HG03439 (cell line): Measurements from ENCODE around the gene SORCS1.

Experiments used
- ATAC-seq: cut with Tn5 transposase; IDR thresholded peaks from one replicate; pipeline ENCODE4 v1.9.1; 2021; ENCODE audit warnings: mild to moderate bottlenecking, moderate library complexity; ENCODE audit not compliant: unreplicated experiment

Gene SORCS1

GRCh38 chr10:106618646-106619045, 545.9 kb downstream of the SORCS1 start:
- no peak for ATAC-seq

GRCh38 chr10:106615081-106615480, 549.4 kb downstream of the SORCS1 start:
- no peak for ATAC-seq

GRCh38 chr10:106614293-106614692, 550.2 kb downstream of the SORCS1 start:
- no peak for ATAC-seq

- ATAC-seq, result no peak
Observed at GRCh38 chr10:106612381-106612780, 552.1 kb downstream of the SORCS1 start.

- ATAC-seq, result no peak
Observed at GRCh38 chr10:106609470-106610266, 554.8 kb downstream of the SORCS1 start.

GRCh38 chr10:106608066-106608465, 556.4 kb downstream of the SORCS1 start:
- ATAC-seq, result no peak

GRCh38 chr10:106595281-106595680, 569.2 kb downstream of the SORCS1 start:
- ATAC-seq, result no peak

- no peak for ATAC-seq
Observed at GRCh38 chr10:106593876-106594275, 570.6 kb downstream of the SORCS1 start.

GRCh38 chr10:106592396-106592795, 572.1 kb downstream of the SORCS1 start:
- no peak for ATAC-seq

GRCh38 chr10:106582291-106582690, 582.2 kb downstream of the SORCS1 start:
- no peak for ATAC-seq

- no peak for ATAC-seq
Observed at GRCh38 chr10:106577756-106578155, 586.8 kb downstream of the SORCS1 start.

- ATAC-seq, result no peak
Observed at GRCh38 chr10:106577266-106577665, 587.2 kb downstream of the SORCS1 start.

- no peak for ATAC-seq
Observed at GRCh38 chr10:106576534-106576933, 588.0 kb downstream of the SORCS1 start.

- ATAC-seq, result no peak
Observed at GRCh38 chr10:106573106-106573505, 591.4 kb downstream of the SORCS1 start.

- no peak for ATAC-seq
Observed at GRCh38 chr10:106571192-106571946, 593.1 kb downstream of the SORCS1 start.

GRCh38 chr10:106570268-106570667, 594.2 kb downstream of the SORCS1 start:
- ATAC-seq, result no peak

GRCh38 chr10:106567629-106568028, 596.9 kb downstream of the SORCS1 start:
- ATAC-seq, result no peak

GRCh38 chr10:106566873-106567272, 597.6 kb downstream of the SORCS1 start:
- ATAC-seq, result no peak

- ATAC-seq, result no peak
Observed at GRCh38 chr10:106565546-106565945, 599.0 kb downstream of the SORCS1 start.

GRCh38 chr10:106563384-106563783, 601.1 kb downstream of the SORCS1 start:
- ATAC-seq, result no peak

GRCh38 chr10:106560925-106561640, 603.4 kb downstream of the SORCS1 start:
- no peak for ATAC-seq

GRCh38 chr10:106559442-106559841, 605.1 kb downstream of the SORCS1 start:
- ATAC-seq, result no peak
